ENCODE data around the gene TOMM40L. TPM values are rescaled to one million over a fixed set of nuclear protein-coding genes. Genes with fewer than 3 reads are reported as not detected.

TOMM40L gene
- total and polyA plus RNA-seq, 2 experiments from 2014 or later = 11.4 to 14.5 TPM

DNA sequence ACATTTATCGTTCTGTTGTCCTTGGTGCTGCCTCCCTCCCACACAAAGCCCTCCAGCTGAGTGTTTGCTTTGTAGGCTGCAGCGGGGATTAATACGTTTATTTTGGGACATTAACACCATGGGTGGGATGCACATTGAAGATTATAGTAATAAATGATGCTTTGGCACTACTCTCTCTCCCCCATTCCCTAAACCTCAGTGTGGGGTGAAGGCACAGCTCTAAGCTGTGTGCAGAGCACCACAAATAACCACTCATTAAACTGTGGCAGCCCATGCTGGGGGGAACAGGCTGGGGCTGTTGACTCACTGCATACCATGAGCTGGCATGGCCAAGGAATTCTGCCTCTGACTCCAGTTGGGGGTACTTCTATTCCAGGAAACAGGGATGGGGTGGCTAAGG, 40.3 kb downstream of the TOMM40L start:
- Histone ChIP-seq H3K4me2 (no peak overlapping the region), H3K27ac (no peak overlapping the region), H3K9me3 (ENCODE audit: low read depth) (no peaks in the 10 kb centered on the region), H3K9me2 (replicated peaks; ENCODE audit: insufficient read depth) (no peaks in the 10 kb centered on the region), H2AFZ (no peak overlapping the region), H3K27me3 (no peaks in the 10 kb centered on the region), H4K20me1 (ENCODE audit: insufficient read depth, poor library complexity, severe bottlenecking) (no peaks in the 10 kb centered on the region), H3K4me3 (no peak overlapping the region), H3K79me2 (no peaks in the 10 kb centered on the region), H3K36me3 (replicated peaks; ENCODE audit: insufficient read depth, low read depth) (no peaks in the 10 kb centered on the region), H3K4me1 (ENCODE audit: insufficient read depth) (peaks cover under 1% of the 10 kb centered on the region)
- 50% methylated on average over 3 of the region's 3 CpGs for WGBS (ENCODE audit: low lambda C conversion rate, missing lambda C conversion rate)
- TF ChIP-seq, protein P1, sequence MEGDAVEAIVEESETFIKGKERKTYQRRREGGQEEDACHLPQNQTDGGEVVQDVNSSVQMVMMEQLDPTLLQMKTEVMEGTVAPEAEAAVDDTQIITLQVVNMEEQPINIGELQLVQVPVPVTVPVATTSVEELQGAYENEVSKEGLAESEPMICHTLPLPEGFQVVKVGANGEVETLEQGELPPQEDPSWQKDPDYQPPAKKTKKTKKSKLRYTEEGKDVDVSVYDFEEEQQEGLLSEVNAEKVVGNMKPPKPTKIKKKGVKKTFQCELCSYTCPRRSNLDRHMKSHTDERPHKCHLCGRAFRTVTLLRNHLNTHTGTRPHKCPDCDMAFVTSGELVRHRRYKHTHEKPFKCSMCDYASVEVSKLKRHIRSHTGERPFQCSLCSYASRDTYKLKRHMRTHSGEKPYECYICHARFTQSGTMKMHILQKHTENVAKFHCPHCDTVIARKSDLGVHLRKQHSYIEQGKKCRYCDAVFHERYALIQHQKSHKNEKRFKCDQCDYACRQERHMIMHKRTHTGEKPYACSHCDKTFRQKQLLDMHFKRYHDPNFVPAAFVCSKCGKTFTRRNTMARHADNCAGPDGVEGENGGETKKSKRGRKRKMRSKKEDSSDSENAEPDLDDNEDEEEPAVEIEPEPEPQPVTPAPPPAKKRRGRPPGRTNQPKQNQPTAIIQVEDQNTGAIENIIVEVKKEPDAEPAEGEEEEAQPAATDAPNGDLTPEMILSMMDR (IDR thresholded peaks at IDR 0.05; ENCODE audit: poor library complexity) = no peak
- TF ChIP-seq EZH2 (IDR thresholded peaks at IDR 0.05; ENCODE audit: borderline replicate concordance) = no peak
- no peak for TF ChIP-seq EZH2phosphoT487 (IDR thresholded peaks at IDR 0.05; ENCODE audit: low read depth, severe bottlenecking, unreplicated experiment)
- no peak for DNase-seq (ENCODE audit: low spot score)

DNA sequence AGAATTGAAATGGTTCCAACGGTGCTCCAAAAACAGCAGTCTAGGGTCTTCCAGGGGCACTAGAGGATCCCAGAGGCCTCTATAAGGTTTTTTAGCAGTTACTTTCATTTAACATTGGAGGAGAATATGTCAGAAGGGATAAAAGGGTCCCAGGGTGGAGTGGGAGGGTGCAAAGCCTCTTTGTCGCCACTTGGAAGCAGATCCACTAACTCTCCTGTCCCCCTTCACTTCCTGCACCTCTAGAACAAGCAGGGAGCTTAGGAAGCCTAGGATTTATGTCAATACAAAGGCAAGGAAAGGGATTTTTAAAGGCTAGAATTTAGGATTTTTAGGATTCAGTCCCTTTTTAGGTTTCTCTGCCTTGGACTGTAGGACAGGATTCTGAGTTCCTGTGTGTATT, 41.0 kb downstream of the TOMM40L start:
- WGBS (ENCODE audit: low lambda C conversion rate, missing lambda C conversion rate) = 71% methylated on average over 2 of the region's 2 CpGs
- Histone ChIP-seq H3K27ac (no peak overlapping the region), H3K36me3 (replicated peaks; ENCODE audit: insufficient read depth, low read depth) (no peaks in the 10 kb centered on the region), H2AFZ (no peak overlapping the region), H3K27me3 (no peaks in the 10 kb centered on the region), H3K9me3 (ENCODE audit: low read depth) (no peaks in the 10 kb centered on the region), H4K20me1 (ENCODE audit: insufficient read depth, poor library complexity, severe bottlenecking) (no peaks in the 10 kb centered on the region), H3K79me2 (no peaks in the 10 kb centered on the region), H3K9me2 (replicated peaks; ENCODE audit: insufficient read depth) (no peaks in the 10 kb centered on the region), H3K4me2 (no peak overlapping the region), H3K4me1 (ENCODE audit: insufficient read depth) (no peaks in the 10 kb centered on the region), H3K4me3 (no peak overlapping the region)
- no peak for DNase-seq (ENCODE audit: low spot score)
- no peak for TF ChIP-seq EZH2phosphoT487 (IDR thresholded peaks at IDR 0.05; ENCODE audit: low read depth, severe bottlenecking, unreplicated experiment)
- TF ChIP-seq EZH2 (IDR thresholded peaks at IDR 0.05; ENCODE audit: borderline replicate concordance) = no peak
- TF ChIP-seq, protein P1 (IDR thresholded peaks at IDR 0.05; ENCODE audit: poor library complexity) = no peak

DNA sequence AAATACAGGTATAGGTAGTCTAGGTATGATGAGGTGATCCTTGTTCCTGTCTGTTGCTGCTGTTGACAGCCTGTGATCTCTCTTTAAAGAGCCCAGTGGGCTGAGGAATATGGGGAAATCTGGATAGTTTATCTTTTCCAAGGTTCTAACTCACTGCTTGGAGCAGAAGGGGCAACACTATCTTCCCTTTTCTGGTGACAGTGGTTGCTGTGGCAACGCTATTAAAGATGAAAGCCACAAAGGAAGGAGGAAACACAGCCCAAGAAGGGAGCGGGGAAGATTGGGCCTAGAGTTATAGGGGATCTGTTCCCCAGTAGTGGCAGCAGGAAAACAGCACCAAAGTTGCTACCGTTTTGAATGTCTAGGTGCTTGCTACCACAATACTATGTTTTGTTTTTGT, 41.5 kb downstream of the TOMM40L start:
- Histone ChIP-seq H3K4me1 (ENCODE audit: insufficient read depth) (no peaks in the 10 kb centered on the region), H3K4me3 (no peak overlapping the region), H3K27ac (no peak overlapping the region), H3K79me2 (no peaks in the 10 kb centered on the region), H4K20me1 (ENCODE audit: insufficient read depth, poor library complexity, severe bottlenecking) (no peaks in the 10 kb centered on the region), H3K27me3 (no peaks in the 10 kb centered on the region), H2AFZ (no peak overlapping the region), H3K9me2 (replicated peaks; ENCODE audit: insufficient read depth) (no peaks in the 10 kb centered on the region), H3K9me3 (ENCODE audit: low read depth) (no peaks in the 10 kb centered on the region), H3K36me3 (replicated peaks; ENCODE audit: insufficient read depth, low read depth) (no peaks in the 10 kb centered on the region), H3K4me2 (no peak overlapping the region)
- 73% methylated on average over 3 of the region's 3 CpGs for WGBS (ENCODE audit: low lambda C conversion rate, missing lambda C conversion rate)
- no peak for DNase-seq (ENCODE audit: low spot score)
- TF ChIP-seq, protein P1 (IDR thresholded peaks at IDR 0.05; ENCODE audit: poor library complexity) = no peak
- TF ChIP-seq EZH2 (IDR thresholded peaks at IDR 0.05; ENCODE audit: borderline replicate concordance) (no peak), EZH2phosphoT487 (IDR thresholded peaks at IDR 0.05; ENCODE audit: low read depth, severe bottlenecking, unreplicated experiment) (no peak)

DNA sequence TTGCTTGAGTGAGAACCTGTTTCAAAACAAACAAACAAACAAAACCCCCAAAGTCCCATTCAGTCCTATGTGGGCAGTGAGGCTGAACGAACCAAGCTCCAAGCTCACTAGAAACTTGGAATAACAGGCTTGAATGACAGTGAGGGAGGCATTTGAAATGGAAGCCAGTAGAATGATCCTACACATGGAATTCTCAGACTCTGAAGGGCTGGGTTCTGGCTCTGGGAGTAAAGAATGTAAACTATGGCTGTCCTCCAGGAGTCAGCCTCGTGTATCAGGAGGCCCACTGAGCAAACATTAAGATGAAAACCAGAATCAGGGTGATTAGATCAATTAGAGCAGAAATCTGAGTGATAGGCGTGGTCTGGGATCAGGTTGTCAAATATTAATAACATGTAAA, 47.5 kb downstream of the TOMM40L start:
- no peak for TF ChIP-seq EZH2phosphoT487 (IDR thresholded peaks at IDR 0.05; ENCODE audit: low read depth, severe bottlenecking, unreplicated experiment)
- TF ChIP-seq EZH2 (IDR thresholded peaks at IDR 0.05; ENCODE audit: borderline replicate concordance) = no peak
- TF ChIP-seq, protein P1 (IDR thresholded peaks at IDR 0.05; ENCODE audit: poor library complexity) = no peak
- 57% methylated on average over 3 of the region's 3 CpGs for WGBS (ENCODE audit: low lambda C conversion rate, missing lambda C conversion rate)

More for the DNA sequence above, 47.5 kb downstream of the TOMM40L start:
- no peaks in the 10 kb centered on the region for H3K9me3 ChIP-seq (ENCODE audit: low read depth)
- DNase-seq (ENCODE audit: low spot score) = no peak
- H3K9me2 ChIP-seq (replicated peaks; ENCODE audit: insufficient read depth) = no peaks in the 10 kb centered on the region
- no peak overlapping the region for H3K4me3 ChIP-seq
- H3K36me3 ChIP-seq (replicated peaks; ENCODE audit: insufficient read depth, low read depth) = no peaks in the 10 kb centered on the region
- no peaks in the 10 kb centered on the region for H3K79me2 ChIP-seq
- peaks cover 18% of the 10 kb centered on the region for H3K4me1 ChIP-seq (ENCODE audit: insufficient read depth)
- H3K27me3 ChIP-seq = no peaks in the 10 kb centered on the region
- no peak overlapping the region for H3K27ac ChIP-seq
- no peak overlapping the region for H2AFZ ChIP-seq
- H3K4me2 ChIP-seq = no peak overlapping the region
- H4K20me1 ChIP-seq (ENCODE audit: insufficient read depth, poor library complexity, severe bottlenecking) = no peaks in the 10 kb centered on the region

Data from hepatocyte (in vitro differentiated cells).